Activated naive CD4-positive, alpha-beta T cell treated with anti-CD3 and anti-CD28 coated beads for 36 hours (primary cell): ENCODE data around the gene ATP2B2. TPM values are rescaled to one million over a fixed set of nuclear protein-coding genes. Genes with fewer than 3 reads are reported as not detected.

Source experiments
- CTCF ChIA-PET: fragments of 350-600 bp; sonication (Branson Sonifier 250); formaldehyde crosslinking; loops from one replicate; lab custom pipeline; 2021; ENCODE audit warnings: antibody characterized with exemption; lab: Charles Lee
- DNase-seq: peaks from one replicate; pipeline ENCODE4 v3.0.0-alpha.2; 2020
- H3K27ac Mint-ChIP-seq: one replicate; pipeline ENCODE4 v1.8.0; 2021; ENCODE audit warnings: mild to moderate bottlenecking, mixed read lengths
- H3K27me3 Mint-ChIP-seq: one replicate; pipeline ENCODE4 v1.8.0; 2021; ENCODE audit warnings: low read depth, mixed read lengths
- H3K36me3 Mint-ChIP-seq: one replicate; pipeline ENCODE4 v1.8.0; 2021; ENCODE audit warnings: low read depth, mixed read lengths
- H3K4me1 Mint-ChIP-seq: one replicate; pipeline ENCODE4 v1.8.0; 2021; ENCODE audit warnings: low read depth, mixed read lengths
- H3K4me3 Mint-ChIP-seq: one replicate; pipeline ENCODE4 v1.8.0; 2021; ENCODE audit warnings: mild to moderate bottlenecking, moderate library complexity, mixed read lengths
- H3K9me3 Mint-ChIP-seq: one replicate; pipeline ENCODE4 v1.8.0; 2021; ENCODE audit warnings: mixed read lengths
- intact Hi-C: fragments of 100-400 bp; cut with micrococcal nuclease; formaldehyde crosslinking; loops from one replicate; pipeline ENCODE4 v1.15.1; 2023
- total RNA-seq, 2 experiments: library from RNA; stranded (reverse); gene quantifications; one replicate each; pipeline ENCODE4 v1.2.3, GENCODE V29; 2021

Gene ATP2B2
- total RNA-seq, 2 experiments from 2014 or later, result not detected

- Mint-ChIP-seq H3K4me3 (no peak overlapping the region), H3K9me3 (no peaks in the 10 kb centered on the region), H3K27me3 (no peaks in the 10 kb centered on the region), H3K4me1 (peaks cover 40% of the 10 kb centered on the region), H3K36me3 (peaks cover 22% of the 10 kb centered on the region), H3K27ac (no peak overlapping the region)
- CTCF ChIA-PET, result interaction anchor here (1.6 to 2.3 kb wide), 2 partner anchors 24 to 172 kb away, joined by 4 read pairs; no protein-coding TSS in a partner anchor
- DNase-seq, result no peak
- intact Hi-C loops, result loop anchor here (1.0 to 5.0 kb wide), 2 partner anchors 171 to 355 kb away; partner anchors contain the start of genes BRK1 and CRELD1
Observed at GRCh38 chr3:10287936-10288574, 217.3 kb downstream of the ATP2B2 start.

DNA sequence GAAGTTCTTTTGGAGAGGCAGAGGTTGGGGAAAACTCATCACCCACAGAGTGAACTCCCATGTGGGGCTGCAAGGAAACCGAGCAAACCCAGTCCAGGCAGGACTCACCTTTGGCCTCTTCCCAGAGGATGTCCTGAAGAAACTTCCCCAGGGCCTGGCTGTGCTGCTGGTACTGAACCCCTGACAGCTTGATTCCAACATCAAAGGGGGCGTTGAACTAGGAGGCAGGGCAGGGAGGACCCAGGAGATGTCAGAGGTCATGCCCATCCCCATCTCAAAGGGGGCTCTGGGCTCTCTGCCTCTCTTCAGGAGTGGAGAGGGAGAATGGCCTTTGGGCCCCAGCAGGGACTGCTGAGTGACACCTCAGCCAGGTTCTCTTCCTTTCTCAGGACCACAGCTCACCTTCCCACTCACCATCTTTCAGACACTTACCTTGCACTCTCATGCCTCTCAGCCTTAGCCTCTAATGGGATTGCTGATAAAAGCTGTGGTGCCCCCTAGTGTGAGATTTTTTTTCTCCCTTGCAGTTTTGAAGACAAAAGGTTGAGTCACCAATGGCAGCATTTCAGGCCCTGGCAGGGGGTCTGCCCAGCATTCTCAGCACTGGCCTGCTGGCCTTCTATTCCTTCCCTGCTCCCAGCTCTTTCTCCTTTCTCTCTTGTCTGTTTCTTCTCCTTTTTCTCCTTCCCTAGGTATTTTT lies 218.6 kb downstream of the ATP2B2 start:
- H3K9me3 Mint-ChIP-seq, result no peaks in the 10 kb centered on the region
- no peak overlapping the region for H3K27ac Mint-ChIP-seq
- CTCF ChIA-PET, result interaction anchor here (0.6 to 4.2 kb wide), 10 partner anchors 23 to 708 kb away, joined by 3 to 20 read pairs (median 4); no protein-coding TSS in a partner anchor
- no peak overlapping the region for H3K4me3 Mint-ChIP-seq
- peaks cover 40% of the 10 kb centered on the region for H3K4me1 Mint-ChIP-seq
- H3K36me3 Mint-ChIP-seq, result peaks cover 23% of the 10 kb centered on the region
- no peaks in the 10 kb centered on the region for H3K27me3 Mint-ChIP-seq
- DNase-seq, result peak; percentile 67
- intact Hi-C loops, result loop anchor here (1.0 to 5.0 kb wide), 2 partner anchors 169 to 353 kb away; partner anchors contain the start of genes BRK1 and CRELD1

GRCh38 chr3:10286133-10286524 lies 219.3 kb downstream of the ATP2B2 start:
- intact Hi-C loops, result loop anchor here (5.0 kb wide), 1 partner anchor 169 kb away; the partner anchor contains the start of gene BRK1
- no peaks in the 10 kb centered on the region for H3K9me3 Mint-ChIP-seq
- no peak overlapping the region for H3K27ac Mint-ChIP-seq
- no peaks in the 10 kb centered on the region for H3K27me3 Mint-ChIP-seq
- H3K36me3 Mint-ChIP-seq, result peaks cover 21% of the 10 kb centered on the region
- CTCF ChIA-PET, result interaction anchor here (0.7 to 4.2 kb wide), 7 partner anchors 23 to 243 kb away, joined by 3 to 20 read pairs (median 4); no protein-coding TSS in a partner anchor
- DNase-seq, result no peak
- H3K4me3 Mint-ChIP-seq, result no peak overlapping the region
- H3K4me1 Mint-ChIP-seq, result peaks cover 39% of the 10 kb centered on the region

- DNase-seq, result no peak
- H3K4me3 Mint-ChIP-seq, result no peak overlapping the region
- H3K36me3 Mint-ChIP-seq, result peaks cover 23% of the 10 kb centered on the region
- H3K27ac Mint-ChIP-seq, result peak overlapping the region; percentile 11
- no peaks in the 10 kb centered on the region for H3K9me3 Mint-ChIP-seq
- intact Hi-C loops, result loop anchor here (5.0 kb wide), 1 partner anchor 168 kb away; the partner anchor contains the start of gene BRK1
- H3K4me1 Mint-ChIP-seq, result peaks cover 45% of the 10 kb centered on the region
- no peaks in the 10 kb centered on the region for H3K27me3 Mint-ChIP-seq
- CTCF ChIA-PET, result interaction anchor here (1.2 to 4.2 kb wide), 4 partner anchors 22 to 303 kb away, joined by 3 to 20 read pairs (median 4); no protein-coding TSS in a partner anchor
Observed at GRCh38 chr3:10285272-10286132, 219.9 kb downstream of the ATP2B2 start.

- H3K36me3 Mint-ChIP-seq, result peaks cover 25% of the 10 kb centered on the region
- H3K27ac Mint-ChIP-seq, result peak overlapping the region; percentile 70
- no peaks in the 10 kb centered on the region for H3K9me3 Mint-ChIP-seq
- H3K4me3 Mint-ChIP-seq, result no peak overlapping the region
- peaks cover 55% of the 10 kb centered on the region for H3K4me1 Mint-ChIP-seq
- peak; percentile 69 for DNase-seq
- intact Hi-C loops, result loop anchor here (1.0 to 5.0 kb wide), 2 partner anchors 34 to 257 kb away; partner anchors contain the start of gene FANCD2
- H3K27me3 Mint-ChIP-seq, result no peaks in the 10 kb centered on the region
- CTCF ChIA-PET, result interaction anchor here (1.2 to 4.2 kb wide), 2 partner anchors 21 to 302 kb away, joined by 3 to 20 read pairs; no protein-coding TSS in a partner anchor
Observed at GRCh38 chr3:10284496-10284895, 220.9 kb downstream of the ATP2B2 start.

GRCh38 chr3:10283638-10284037 lies 221.7 kb downstream of the ATP2B2 start:
- Mint-ChIP-seq H3K9me3 (no peaks in the 10 kb centered on the region), H3K4me3 (no peak overlapping the region), H3K36me3 (peaks cover 30% of the 10 kb centered on the region), H3K27ac (no peak overlapping the region), H3K4me1 (peaks cover 60% of the 10 kb centered on the region), H3K27me3 (no peaks in the 10 kb centered on the region)
- CTCF ChIA-PET, result interaction anchor here (0.7 to 4.2 kb wide), 2 partner anchors 20 to 244 kb away, joined by 6 to 20 read pairs; no protein-coding TSS in a partner anchor
- intact Hi-C loops, result loop anchor here (1.0 to 5.0 kb wide), 2 partner anchors 33 to 256 kb away; partner anchors contain the start of gene FANCD2
- DNase-seq, result no peak

- Mint-ChIP-seq H3K4me1 (peaks cover 61% of the 10 kb centered on the region), H3K9me3 (no peaks in the 10 kb centered on the region), H3K4me3 (no peak overlapping the region), H3K27me3 (no peaks in the 10 kb centered on the region), H3K36me3 (peaks cover 28% of the 10 kb centered on the region), H3K27ac (no peak overlapping the region)
- DNase-seq, result no peak
- intact Hi-C loops, result loop anchor here (5.0 kb wide), 1 partner anchor 255 kb away; the partner anchor contains the start of gene FANCD2
- CTCF ChIA-PET, result interaction anchor here (3.1 kb wide), 1 partner anchor 18 kb away, joined by 16 read pairs; no protein-coding TSS in a partner anchor
Observed at GRCh38 chr3:10281951-10282350, 223.4 kb downstream of the ATP2B2 start.

GRCh38 chr3:10280571-10280970 lies 224.8 kb downstream of the ATP2B2 start:
- Mint-ChIP-seq H3K4me3 (no peak overlapping the region), H3K4me1 (peaks cover 59% of the 10 kb centered on the region), H3K27me3 (no peaks in the 10 kb centered on the region), H3K27ac (no peak overlapping the region), H3K9me3 (no peaks in the 10 kb centered on the region), H3K36me3 (peaks cover 26% of the 10 kb centered on the region)
- CTCF ChIA-PET, result interaction anchor here (1.3 to 3.1 kb wide), 2 partner anchors 10 to 17 kb away, joined by 5 to 16 read pairs; no protein-coding TSS in a partner anchor
- DNase-seq, result no peak
- intact Hi-C loops, result loop anchor here (5.0 kb wide), 1 partner anchor 253 kb away; the partner anchor contains the start of gene FANCD2

GRCh38 chr3:10280177-10280529 lies 225.2 kb downstream of the ATP2B2 start:
- no peak overlapping the region for H3K27ac Mint-ChIP-seq
- CTCF ChIA-PET, result interaction anchor here (1.3 to 3.1 kb wide), 2 partner anchors 10 to 16 kb away, joined by 5 to 16 read pairs; no protein-coding TSS in a partner anchor
- peak; percentile 38 for DNase-seq
- no peaks in the 10 kb centered on the region for H3K27me3 Mint-ChIP-seq
- H3K4me1 Mint-ChIP-seq, result peaks cover 59% of the 10 kb centered on the region
- H3K9me3 Mint-ChIP-seq, result no peaks in the 10 kb centered on the region
- intact Hi-C loops, result loop anchor here (5.0 kb wide), 1 partner anchor 253 kb away; the partner anchor contains the start of gene FANCD2
- H3K36me3 Mint-ChIP-seq, result peaks cover 26% of the 10 kb centered on the region
- no peak overlapping the region for H3K4me3 Mint-ChIP-seq

- Mint-ChIP-seq H3K27me3 (no peaks in the 10 kb centered on the region), H3K4me1 (peaks cover 55% of the 10 kb centered on the region), H3K9me3 (no peaks in the 10 kb centered on the region), H3K36me3 (peaks cover 26% of the 10 kb centered on the region), H3K27ac (peak overlapping the region; percentile 71), H3K4me3 (no peak overlapping the region)
- intact Hi-C loops, result loop anchor here (5.0 kb wide), 1 partner anchor 252 kb away; the partner anchor contains the start of gene FANCD2
- CTCF ChIA-PET, result interaction anchor here (1.3 to 3.1 kb wide), 2 partner anchors 9 to 16 kb away, joined by 5 to 16 read pairs; no protein-coding TSS in a partner anchor
- no peak for DNase-seq
Observed at GRCh38 chr3:10279384-10280176, 225.8 kb downstream of the ATP2B2 start.
